HG03045 (cell line): Measurements from ENCODE around the gene INO80C.

ENCODE experiments used
- ATAC-seq: cut with Tn5 transposase; IDR thresholded peaks from one replicate; pipeline ENCODE4 v1.9.1; 2021; ENCODE audit warnings: mild to moderate bottlenecking, moderate library complexity; ENCODE audit not compliant: unreplicated experiment

INO80C gene

GRCh38 chr18:35435401-35435800, 62.4 kb downstream of the INO80C start:
- ATAC-seq = no peak

GRCh38 chr18:35432565-35433001, 65.2 kb downstream of the INO80C start:
- no peak for ATAC-seq

GRCh38 chr18:35431374-35431741, 66.4 kb downstream of the INO80C start:
- no peak for ATAC-seq

- ATAC-seq = no peak
Observed at GRCh38 chr18:35430721-35431373, 66.9 kb downstream of the INO80C start.

- ATAC-seq = no peak
Observed at GRCh38 chr18:35426786-35427185, 71.0 kb downstream of the INO80C start.

- no peak for ATAC-seq
Observed at GRCh38 chr18:35424356-35424755, 73.4 kb downstream of the INO80C start.

- ATAC-seq = no peak
Observed at GRCh38 chr18:35422237-35422636, 75.5 kb downstream of the INO80C start.

- ATAC-seq = no peak
Observed at GRCh38 chr18:35418610-35419009, 79.2 kb downstream of the INO80C start.
